Psoas muscle (tissue), 8 donors: Measurements from ENCODE around the gene PEAR1. TPM values are rescaled to one million over a fixed set of nuclear protein-coding genes. Genes with fewer than 3 reads are reported as not detected.

Experiments used
- ATAC-seq, 4 donors: fragments of 200-7000 bp; cut with Tn5 transposase; one replicate each; pipeline ENCODE4 v1.9.1; 2020; ENCODE audit warnings: moderate library complexity in 3 of 4, mild to moderate bottlenecking in 2 of 4
- DNase-seq, 2 donors: peaks; one replicate each; pipeline ENCODE4 v3.0.0-alpha.2; 2020
- H3K27ac ChIP-seq: fragments of 200-600 bp; one replicate; pipeline ENCODE4 v1.8.0; 2022
- H3K27me3 ChIP-seq, 3 donors: fragments of 200-600 bp in 1 of 3; one replicate each; pipeline versions ENCODE4 v1.6.1 to v1.8.0; 2013 to 2022; ENCODE audit warnings: low read length in 2 of 3, mild to moderate bottlenecking in 2 of 3, moderate library complexity in 1 of 3; ENCODE audit not compliant: insufficient read depth in 3 of 3
- H3K36me3 ChIP-seq, 2 donors: fragments of 200-600 bp in 1 of 2; one replicate each; pipeline versions ENCODE4 v1.6.1 to v1.8.0; 2013 to 2022; ENCODE audit warnings: low read depth in 1 of 2, mild to moderate bottlenecking in 1 of 2, moderate library complexity in 1 of 2; ENCODE audit not compliant: insufficient read depth in 1 of 2
- H3K4me1 ChIP-seq: fragments of 200-600 bp; one replicate; pipeline ENCODE4 v1.8.0; 2022
- H3K4me3 ChIP-seq: fragments of 200-600 bp; one replicate; pipeline ENCODE4 v1.8.0; 2022; ENCODE audit warnings: mild to moderate bottlenecking
- H3K9me3 ChIP-seq: fragments of 200-600 bp; one replicate; pipeline ENCODE4 v1.8.0; 2022
- WGBS, 3 donors: extraction: QIAGEN DNeasy Blood & Tissue Kit; methylation state at CpG; one replicate each; pipeline versions ENCODE4 v1.1.6 to v1.1.7; 2013; 5-methylcytosine and 5-hydroxymethylcytosine counted together
- intact Hi-C, 2 donors: fragments of 100-400 bp; cut with DNase I; formaldehyde crosslinking; loops; one replicate each; pipeline versions ENCODE4 v1.11.0 to v1.14.2; 2022
- polyA plus RNA-seq, 3 donors: library from polyadenylated mRNA; stranded (reverse); fragments of 200-250 nt; gene quantifications; one replicate each; pipeline ENCODE4 v1.2.3, GENCODE V29; 2013
- total RNA-seq, 4 donors: library from RNA; stranded (reverse); fragmentation: NEBNext Ultra II Directional in 2 of 4; extraction: Animal tissue kit (Norgen Biotek cat#: 25700) in 2 of 4; gene quantifications; one replicate each; pipeline versions ENCODE4 v1.2.1 to v1.2.4, GENCODE V29; 2021 to 2023
- TF ChIP-seq, protein P1 (sequence below): fragments of 200-600 bp; IDR thresholded peaks from one replicate; pipeline ENCODE4 v1.8.0; 2022; ENCODE audit warnings: antibody characterized with exemption
- donor health status: healthy with polysubstance abuse.
- donor health status: DM: no; HTN: no; CAD: no; lungs with moderate emphysema.
- donor health status: Bipolar disorder and iron deficiency.
- donor health status: healthy.
- donor health status: DM: yes; HTN: yes; CAD: no.
- donor health status: DM: no; HTN: no; CAD: no.
- donor health status: DM: no; HTN: no; CAD: no.
- donor health status: DM: yes; HTN: yes; CAD: no.

The PEAR1 gene
- total and polyA plus RNA-seq, 7 donors: 2.1 to 7.3 (median 3.8) TPM

DNA sequence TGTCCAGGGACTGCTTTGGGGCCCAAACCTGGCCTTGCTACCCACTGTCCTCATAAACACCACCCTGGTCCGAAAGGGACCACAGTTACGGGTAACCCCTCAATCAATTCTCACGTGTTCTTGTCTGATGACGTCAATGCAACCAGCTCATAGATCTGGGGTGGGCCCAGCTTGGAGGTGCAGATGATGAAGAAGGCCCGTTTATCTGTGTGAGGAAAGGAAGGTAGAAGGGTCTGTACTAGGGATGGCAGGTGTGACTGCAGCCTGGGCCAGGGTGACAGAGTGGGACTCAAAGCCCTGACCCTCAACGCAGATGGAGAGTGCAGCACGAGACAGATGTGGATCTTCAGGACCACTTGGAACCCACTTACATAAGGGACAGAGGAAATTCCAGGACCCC is 49.1 kb downstream of the PEAR1 start:
- 91 to 95% (median 94%) methylated on average over 7 of the region's 7 CpGs for WGBS, 3 donors
- Histone ChIP-seq H3K36me3 (peaks cover 5 to 100% of the 10 kb centered on the region in 2 donors), H3K4me1 (no peaks in the 10 kb centered on the region), H3K9me3 (no peaks in the 10 kb centered on the region), H3K4me3 (no peak overlapping the region), H3K27me3 (no peaks in the 10 kb centered on the region), H3K27ac (no peak overlapping the region)
- DNase-seq (peak in 1 of 2 donors; percentile 14), ATAC-seq (no peak)
- intact Hi-C loops: no loop called here
- TF ChIP-seq, protein P1, sequence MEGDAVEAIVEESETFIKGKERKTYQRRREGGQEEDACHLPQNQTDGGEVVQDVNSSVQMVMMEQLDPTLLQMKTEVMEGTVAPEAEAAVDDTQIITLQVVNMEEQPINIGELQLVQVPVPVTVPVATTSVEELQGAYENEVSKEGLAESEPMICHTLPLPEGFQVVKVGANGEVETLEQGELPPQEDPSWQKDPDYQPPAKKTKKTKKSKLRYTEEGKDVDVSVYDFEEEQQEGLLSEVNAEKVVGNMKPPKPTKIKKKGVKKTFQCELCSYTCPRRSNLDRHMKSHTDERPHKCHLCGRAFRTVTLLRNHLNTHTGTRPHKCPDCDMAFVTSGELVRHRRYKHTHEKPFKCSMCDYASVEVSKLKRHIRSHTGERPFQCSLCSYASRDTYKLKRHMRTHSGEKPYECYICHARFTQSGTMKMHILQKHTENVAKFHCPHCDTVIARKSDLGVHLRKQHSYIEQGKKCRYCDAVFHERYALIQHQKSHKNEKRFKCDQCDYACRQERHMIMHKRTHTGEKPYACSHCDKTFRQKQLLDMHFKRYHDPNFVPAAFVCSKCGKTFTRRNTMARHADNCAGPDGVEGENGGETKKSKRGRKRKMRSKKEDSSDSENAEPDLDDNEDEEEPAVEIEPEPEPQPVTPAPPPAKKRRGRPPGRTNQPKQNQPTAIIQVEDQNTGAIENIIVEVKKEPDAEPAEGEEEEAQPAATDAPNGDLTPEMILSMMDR: no peak

DNA sequence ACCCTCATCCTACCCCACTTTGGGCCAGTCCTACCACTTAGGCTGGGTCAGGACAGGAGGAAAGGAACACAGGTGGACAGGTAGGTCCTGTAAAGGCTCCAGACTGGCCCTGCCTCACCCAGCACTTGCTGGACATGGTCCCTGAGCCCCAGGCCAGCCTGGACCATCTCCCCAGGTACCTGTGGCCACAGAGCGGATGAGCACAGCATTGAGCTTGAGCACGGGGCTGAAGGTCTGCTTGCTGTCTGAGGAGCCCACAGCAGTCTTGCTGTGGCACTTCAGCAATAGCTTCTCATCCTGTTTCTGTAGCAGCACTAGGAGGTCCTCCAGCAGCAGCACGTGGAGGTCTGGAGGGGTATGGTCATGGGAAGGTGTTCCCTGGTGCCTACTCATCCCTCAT is 50.2 kb downstream of the PEAR1 start:
- Histone ChIP-seq H3K9me3 (no peaks in the 10 kb centered on the region), H3K4me3 (no peak overlapping the region), H3K27ac (no peak overlapping the region), H3K4me1 (no peaks in the 10 kb centered on the region), H3K27me3 (no peaks in the 10 kb centered on the region), H3K36me3 (peaks cover 5 to 100% of the 10 kb centered on the region in 2 donors)
- intact Hi-C loops: no loop called here
- peak in 1 of 2 donors; percentile 26 for DNase-seq
- no peak for ATAC-seq
- WGBS, 3 donors: 92 to 95% (median 93%) methylated on average over 3 of the region's 3 CpGs
- TF ChIP-seq, protein P1: no peak

DNA sequence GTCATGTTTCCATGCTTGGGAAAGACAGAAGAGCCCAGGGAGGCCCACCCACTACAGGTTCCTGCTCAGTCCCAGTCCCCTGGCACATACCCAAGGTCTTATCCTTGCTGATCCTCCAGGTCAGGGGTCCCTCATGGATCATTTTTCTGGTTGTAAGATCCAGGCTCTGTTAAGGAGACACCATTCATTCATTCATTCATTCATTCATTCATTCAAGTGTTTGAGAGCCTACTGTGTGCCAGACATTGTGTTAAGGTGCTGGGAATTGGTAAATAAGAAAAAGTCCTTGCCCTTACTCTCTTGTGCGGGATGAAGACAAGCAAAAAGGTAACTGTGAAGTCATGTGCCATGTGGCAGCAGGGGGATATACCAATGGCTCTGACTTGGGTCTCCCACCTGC is 50.8 kb downstream of the PEAR1 start:
- H3K36me3 ChIP-seq: peaks cover 4 to 100% of the 10 kb centered on the region in 2 donors
- no peaks in the 10 kb centered on the region for H3K9me3 ChIP-seq
- no peaks in the 10 kb centered on the region for H3K4me1 ChIP-seq
- intact Hi-C loops: no loop called here
- no peak overlapping the region for H3K4me3 ChIP-seq
- no peak overlapping the region for H3K27ac ChIP-seq
- DNase-seq (no peak), ATAC-seq (no peak)
- H3K27me3 ChIP-seq: no peaks in the 10 kb centered on the region
- TF ChIP-seq, protein P1: no peak
- WGBS, 3 donors: 96 to 100% (median 100%) methylated on average over 1 of the region's 1 CpG

DNA sequence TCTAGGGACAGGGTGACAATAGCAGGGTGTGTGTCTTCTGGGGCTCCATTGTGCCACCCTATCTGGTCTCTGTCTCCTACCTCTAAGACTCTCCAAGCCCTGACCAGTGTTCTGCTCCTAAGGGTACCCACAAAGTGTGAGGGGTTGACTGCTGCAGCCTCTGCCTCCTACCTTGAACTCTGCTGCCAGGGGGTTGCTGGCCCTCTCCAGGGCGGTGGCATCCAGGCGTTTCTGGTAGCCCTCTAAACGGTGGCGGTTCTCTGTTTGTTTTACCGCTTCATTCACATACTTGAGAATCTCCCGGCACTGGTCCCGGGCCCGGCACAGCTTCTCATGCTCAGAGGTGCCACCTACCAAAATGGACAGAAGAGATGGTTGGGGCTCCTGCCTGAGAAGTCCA is 51.3 kb downstream of the PEAR1 start:
- Histone ChIP-seq H3K27ac (no peak overlapping the region), H3K4me1 (no peaks in the 10 kb centered on the region), H3K36me3 (peaks cover 0 to 100% of the 10 kb centered on the region in 2 donors), H3K27me3 (no peaks in the 10 kb centered on the region), H3K4me3 (no peak overlapping the region), H3K9me3 (no peaks in the 10 kb centered on the region)
- intact Hi-C loops: no loop called here
- 98 to 99% (median 98%) methylated on average over 8 of the region's 8 CpGs for WGBS, 3 donors
- TF ChIP-seq, protein P1: no peak
- DNase-seq (peak in 1 of 2 donors; percentile 22), ATAC-seq (no peak)
